Measurements from ENCODE around the gene PRPH2.

PRPH2 gene

GRCh38 chr6:42694586-42694985, 27.8 kb downstream of the PRPH2 start:
- Histone ChIP-seq H3K4me2 (ENCODE audit: low read length) (no peak overlapping the region), H3F3A (ENCODE audit: insufficient read depth, low read length) (no peaks in the 10 kb centered on the region), H3K27me3 (ENCODE audit: insufficient read depth, low read length) (no peaks in the 10 kb centered on the region), H3K9ac (ENCODE audit: low read length) (no peak overlapping the region), H3K4me1 (ENCODE audit: insufficient read depth, low read length, severe bottlenecking) (peaks cover 6% of the 10 kb centered on the region), H3K79me2 (ENCODE audit: insufficient read depth, low read length) (no peaks in the 10 kb centered on the region), H2AFZ (ENCODE audit: low read length) (no peak overlapping the region), H3K9me2 (ENCODE audit: low read depth, low read length) (no peaks in the 10 kb centered on the region), H3K27ac (ENCODE audit: low read depth, low read length, poor library complexity, severe bottlenecking) (no peak overlapping the region), H3K4me3 (ENCODE audit: low read depth, low read length, poor library complexity, severe bottlenecking) (no peak overlapping the region), H4K20me1 (ENCODE audit: insufficient read depth, low read length) (no peaks in the 10 kb centered on the region), H3K36me3 (ENCODE audit: insufficient read depth, low read length) (peaks cover 41% of the 10 kb centered on the region; the same call in 1 of the 2 replicates), H3K9me3 (ENCODE audit: low read length) (no peaks in the 10 kb centered on the region)
- no peak for TF ChIP-seq CTCF (IDR thresholded peaks at IDR 0.05; ENCODE audit: low read length)
- no peak for TF ChIP-seq EZH2 (IDR thresholded peaks at IDR 0.05; ENCODE audit: borderline replicate concordance, low read length)

GRCh38 chr6:42693725-42694323, 28.6 kb downstream of the PRPH2 start:
- no peaks in the 10 kb centered on the region for H3F3A ChIP-seq (ENCODE audit: insufficient read depth, low read length)
- H3K27me3 ChIP-seq (ENCODE audit: insufficient read depth, low read length): no peaks in the 10 kb centered on the region
- H4K20me1 ChIP-seq (ENCODE audit: insufficient read depth, low read length): no peaks in the 10 kb centered on the region
- no peak overlapping the region for H3K27ac ChIP-seq (ENCODE audit: low read depth, low read length, poor library complexity, severe bottlenecking)
- no peak overlapping the region for H3K9ac ChIP-seq (ENCODE audit: low read length)
- no peak overlapping the region for H3K4me3 ChIP-seq (ENCODE audit: low read depth, low read length, poor library complexity, severe bottlenecking)
- peaks cover 6% of the 10 kb centered on the region for H3K4me1 ChIP-seq (ENCODE audit: insufficient read depth, low read length, severe bottlenecking)
- no peaks in the 10 kb centered on the region for H3K9me2 ChIP-seq (ENCODE audit: low read depth, low read length)
- H3K9me3 ChIP-seq (ENCODE audit: low read length): no peaks in the 10 kb centered on the region
- H3K4me2 ChIP-seq (ENCODE audit: low read length): no peak overlapping the region
- H2AFZ ChIP-seq (ENCODE audit: low read length): no peak overlapping the region
- TF ChIP-seq EZH2 (IDR thresholded peaks at IDR 0.05; ENCODE audit: borderline replicate concordance, low read length): no peak
- peaks cover 48% of the 10 kb centered on the region; the same call in 1 of the 2 replicates for H3K36me3 ChIP-seq (ENCODE audit: insufficient read depth, low read length)
- no peaks in the 10 kb centered on the region for H3K79me2 ChIP-seq (ENCODE audit: insufficient read depth, low read length)

- H3K4me1 ChIP-seq (ENCODE audit: insufficient read depth, low read length, severe bottlenecking): peaks cover 6% of the 10 kb centered on the region
- no peak overlapping the region for H3K4me2 ChIP-seq (ENCODE audit: low read length)
- H2AFZ ChIP-seq (ENCODE audit: low read length): no peak overlapping the region
- no peaks in the 10 kb centered on the region for H3K79me2 ChIP-seq (ENCODE audit: insufficient read depth, low read length)
- H3K36me3 ChIP-seq (ENCODE audit: insufficient read depth, low read length): peaks cover 60% of the 10 kb centered on the region
- no peaks in the 10 kb centered on the region for H3K27me3 ChIP-seq (ENCODE audit: insufficient read depth, low read length)
- no peaks in the 10 kb centered on the region for H4K20me1 ChIP-seq (ENCODE audit: insufficient read depth, low read length)
- no peaks in the 10 kb centered on the region for H3K9me2 ChIP-seq (ENCODE audit: low read depth, low read length)
- no peaks in the 10 kb centered on the region for H3F3A ChIP-seq (ENCODE audit: insufficient read depth, low read length)
- no peak overlapping the region for H3K4me3 ChIP-seq (ENCODE audit: low read depth, low read length, poor library complexity, severe bottlenecking)
- no peak overlapping the region for H3K27ac ChIP-seq (ENCODE audit: low read depth, low read length, poor library complexity, severe bottlenecking)
- TF ChIP-seq CTCF (IDR thresholded peaks at IDR 0.05; ENCODE audit: low read length): no peak
- TF ChIP-seq EZH2 (IDR thresholded peaks at IDR 0.05; ENCODE audit: borderline replicate concordance, low read length): no peak
- H3K9me3 ChIP-seq (ENCODE audit: low read length): no peaks in the 10 kb centered on the region
- no peak overlapping the region for H3K9ac ChIP-seq (ENCODE audit: low read length)
Observed at GRCh38 chr6:42692137-42692911, 30.1 kb downstream of the PRPH2 start.

Data from OCI-LY1 (cell line).